MG63 (cell line): ENCODE data around the gene TAF1D. TPM values are rescaled to one million over a fixed set of nuclear protein-coding genes. Genes with fewer than 3 reads are reported as not detected.
"Not testable (repeated sequence)": the region's sequence is repeated elsewhere in the genome, so short reads cannot be mapped to it uniquely, and the experiment has no call there.

Source experiments
- DNase-seq: peaks from one replicate; pipeline ENCODE4 v3.0.0-alpha.2; 2020
- H3K27me3 ChIP-seq: fragments of 250-450 bp; sonication (Bioruptor Pico); 2 replicates; pipeline ENCODE4 v1.5.1; 2020; ENCODE audit warnings: mild to moderate bottlenecking, moderate library complexity
- H3K36me3 ChIP-seq: fragments of 250-450 bp; sonication (Bioruptor Pico); 2 replicates; pipeline ENCODE4 v1.5.1; 2020; ENCODE audit warnings: mild to moderate bottlenecking, moderate library complexity
- H3K4me3 ChIP-seq: fragments of 250-450 bp; sonication (Bioruptor Pico); 2 replicates; pipeline ENCODE4 v1.5.1; 2020; ENCODE audit warnings: mild to moderate bottlenecking, moderate library complexity
- H3K9me3 ChIP-seq: fragments of 250-450 bp; sonication (Bioruptor Pico); 2 replicates; pipeline ENCODE4 v1.5.1; 2020; ENCODE audit warnings: mild to moderate bottlenecking, moderate library complexity
- total RNA-seq: library from RNA; depleted of rRNA; stranded (reverse); fragments of >200 nt; shearing (Covaris generic); gene quantifications from 2 replicates; pipeline ENCODE4 v1.2.3, GENCODE V29; 2014; ENCODE audit warnings: low replicate concordance

Gene TAF1D
- total RNA-seq, 1 experiment from 2014 or later = 92.0 TPM

- peaks cover 23% of the 10 kb centered on the region for H3K36me3 ChIP-seq
- DNase-seq = no peak
- H3K4me3 ChIP-seq = no peak overlapping the region
- no peaks in the 10 kb centered on the region for H3K9me3 ChIP-seq
- H3K27me3 ChIP-seq = no peaks in the 10 kb centered on the region
Observed at GRCh38 chr11:93757924-93758865, 16.9 kb upstream of the TAF1D start.

DNA sequence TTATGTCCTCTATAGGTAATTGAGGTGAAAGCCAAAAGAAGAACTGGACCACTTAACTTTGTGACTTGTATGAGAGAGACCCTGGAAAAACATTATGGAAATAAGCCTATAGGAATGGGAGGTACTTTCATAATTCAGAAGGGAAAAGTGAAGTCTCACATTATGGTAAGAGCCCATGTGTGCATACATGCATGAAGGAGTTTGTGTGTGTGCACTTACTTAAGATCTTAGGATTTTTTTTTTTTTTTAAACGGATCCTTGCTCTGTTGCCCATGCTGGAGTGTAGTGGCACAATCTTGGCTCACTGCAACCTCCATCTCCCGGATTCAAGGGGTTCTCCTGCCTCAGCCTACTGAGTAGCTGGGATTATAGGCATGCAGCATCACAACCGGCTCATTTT, 16.0 kb upstream of the TAF1D start:
- H3K27me3 ChIP-seq = no peaks in the 10 kb centered on the region
- H3K4me3 ChIP-seq = no peak overlapping the region
- no peaks in the 10 kb centered on the region for H3K9me3 ChIP-seq
- H3K36me3 ChIP-seq = peaks cover 23% of the 10 kb centered on the region
- no peak for DNase-seq

DNA sequence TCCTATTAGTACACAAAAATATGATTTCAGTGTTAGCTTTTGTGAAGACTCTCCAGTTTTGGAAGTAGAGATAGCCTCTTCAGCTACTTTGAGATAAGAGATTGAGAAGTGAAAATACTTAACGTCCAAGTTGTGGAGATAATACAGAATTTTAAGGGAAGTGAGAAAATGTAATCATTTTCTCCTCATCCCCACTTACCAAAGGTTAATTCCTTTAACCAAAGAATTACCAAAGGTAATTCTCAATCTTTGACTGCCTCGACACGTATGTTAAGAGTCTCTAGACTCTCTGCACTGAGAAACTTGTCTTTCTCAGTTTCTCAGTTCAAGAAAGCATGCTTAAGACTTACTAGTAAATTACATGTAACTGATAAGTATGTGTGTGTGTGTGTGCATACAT, 15.5 kb upstream of the TAF1D start:
- Histone ChIP-seq H3K36me3 (peaks cover 23% of the 10 kb centered on the region), H3K4me3 (no peak overlapping the region), H3K9me3 (no peaks in the 10 kb centered on the region), H3K27me3 (no peaks in the 10 kb centered on the region)
- no peak for DNase-seq

- Histone ChIP-seq H3K36me3 (peaks cover 14% of the 10 kb centered on the region), H3K4me3 (no peak overlapping the region), H3K27me3 (no peaks in the 10 kb centered on the region), H3K9me3 (no peaks in the 10 kb centered on the region)
- no peak for DNase-seq
Observed at GRCh38 chr11:93753241-93753640, 11.9 kb upstream of the TAF1D start.

DNA sequence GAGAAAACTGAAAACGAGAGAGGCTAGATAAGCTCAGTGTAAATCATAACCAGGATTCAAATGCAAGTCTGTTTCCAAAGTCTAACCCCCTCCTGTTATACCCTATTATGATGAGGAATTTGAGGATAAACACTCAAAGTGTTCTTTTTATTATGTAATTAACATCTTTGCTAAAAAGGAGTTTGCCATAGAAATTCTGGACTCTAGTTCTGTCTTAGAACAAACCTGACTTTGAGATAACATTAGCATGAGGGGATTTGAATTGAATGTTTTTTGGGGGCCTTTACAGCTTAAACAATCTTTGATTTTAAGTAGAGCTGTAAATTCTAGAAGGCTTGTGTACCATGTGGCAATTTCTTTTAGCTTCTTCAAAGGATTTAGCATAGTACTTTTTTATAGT, 9.7 kb upstream of the TAF1D start:
- peaks cover 12% of the 10 kb centered on the region for H3K36me3 ChIP-seq
- DNase-seq = no peak
- H3K27me3 ChIP-seq = no peaks in the 10 kb centered on the region
- no peak overlapping the region for H3K4me3 ChIP-seq
- no peaks in the 10 kb centered on the region for H3K9me3 ChIP-seq

GRCh38 chr11:93747122-93747521, 5.8 kb upstream of the TAF1D start:
- no peak for DNase-seq
- Histone ChIP-seq H3K27me3 (no peaks in the 10 kb centered on the region), H3K9me3 (no peaks in the 10 kb centered on the region), H3K4me3 (no peak overlapping the region), H3K36me3 (no peaks in the 10 kb centered on the region; the same call in 1 of the 2 replicates)

GRCh38 chr11:93746101-93746500, 4.8 kb upstream of the TAF1D start:
- no peaks in the 10 kb centered on the region for H3K27me3 ChIP-seq
- no peak for DNase-seq
- peaks cover under 1% of the 10 kb centered on the region; the same call in 1 of the 2 replicates for H3K36me3 ChIP-seq
- H3K4me3 ChIP-seq = no peak overlapping the region
- H3K9me3 ChIP-seq = no peaks in the 10 kb centered on the region

DNA sequence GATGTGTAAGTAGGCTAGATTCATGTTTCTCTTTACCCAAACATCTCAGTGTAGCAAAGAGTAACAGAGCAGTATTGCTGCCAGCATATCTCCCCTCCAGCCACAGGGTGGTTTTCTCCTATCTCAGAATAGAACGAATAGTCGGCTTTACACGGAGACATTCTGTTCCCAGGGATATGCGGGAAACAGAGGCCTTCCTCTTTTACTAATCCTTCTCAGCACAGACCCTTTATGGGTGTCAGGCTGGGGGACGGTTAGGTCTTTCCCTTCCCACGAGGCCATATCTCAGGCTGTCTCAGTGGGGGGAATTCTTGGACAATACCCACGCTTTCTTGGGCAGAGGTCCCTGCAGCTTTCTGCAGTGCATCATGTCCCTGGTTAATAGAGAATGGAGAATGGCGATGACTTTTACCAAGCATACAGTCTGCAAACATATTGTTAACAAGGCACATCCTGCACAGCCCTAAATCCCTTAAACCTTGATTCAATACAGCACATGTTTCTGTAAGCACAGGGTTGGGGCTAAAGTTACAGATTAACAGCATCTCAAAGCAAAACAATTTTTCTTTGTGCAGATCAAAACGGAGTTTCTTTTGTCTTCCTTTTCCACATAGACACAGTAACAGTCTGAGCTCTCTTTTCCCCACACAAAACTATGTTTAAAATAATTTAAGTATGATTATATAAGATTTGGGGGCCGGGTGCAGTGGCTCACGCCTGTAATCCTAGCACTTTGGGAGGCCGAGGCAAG, 3.9 kb upstream of the TAF1D start:
- H3K4me3 ChIP-seq, H3K27me3 ChIP-seq, H3K9me3 ChIP-seq, DNase-seq: not testable (repeated sequence)
- peaks cover 10% of the 10 kb centered on the region for H3K36me3 ChIP-seq

GRCh38 chr11:93744669-93745004, 3.3 kb upstream of the TAF1D start:
- no peaks in the 10 kb centered on the region; the same call in 1 of the 2 replicates for H3K9me3 ChIP-seq
- H3K27me3 ChIP-seq = no peaks in the 10 kb centered on the region
- no peak for DNase-seq
- H3K4me3 ChIP-seq = no peak overlapping the region
- H3K36me3 ChIP-seq = peaks cover 16% of the 10 kb centered on the region

- H3K27me3 ChIP-seq = no peaks in the 10 kb centered on the region
- H3K4me3 ChIP-seq = no peak overlapping the region
- no peak for DNase-seq
- no peaks in the 10 kb centered on the region; the same call in 1 of the 2 replicates for H3K9me3 ChIP-seq
- peaks cover 29% of the 10 kb centered on the region for H3K36me3 ChIP-seq
Observed at GRCh38 chr11:93743291-93743690, 2.0 kb upstream of the TAF1D start.

DNA sequence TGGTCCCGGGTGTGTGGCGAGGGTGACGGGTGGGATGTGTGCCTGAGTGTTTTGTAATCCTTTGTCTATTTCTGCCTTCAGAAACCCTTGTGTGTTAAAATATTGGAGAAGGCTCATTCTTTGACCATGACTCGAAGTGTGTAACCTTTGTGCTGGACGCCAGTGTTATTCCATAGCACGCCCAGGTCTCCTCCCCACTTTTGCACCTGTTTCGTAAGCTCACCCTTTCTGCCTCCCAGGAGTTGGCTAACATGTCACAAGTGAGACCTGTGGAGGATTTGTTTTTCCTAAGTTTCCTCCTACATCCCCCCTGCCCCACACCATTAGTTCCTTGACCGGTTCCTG, 559 bp upstream of the TAF1D start:
- H3K4me3 ChIP-seq = peak overlapping the region; percentile 99
- DNase-seq = no peak
- H3K27me3 ChIP-seq = no peaks in the 10 kb centered on the region
- no peaks in the 10 kb centered on the region; the same call in 1 of the 2 replicates for H3K9me3 ChIP-seq
- H3K36me3 ChIP-seq = peaks cover 43% of the 10 kb centered on the region

- H3K36me3 ChIP-seq = peaks cover 55% of the 10 kb centered on the region
- no peaks in the 10 kb centered on the region for H3K27me3 ChIP-seq
- H3K4me3 ChIP-seq = peak overlapping the region; percentile 99
- H3K9me3 ChIP-seq = no peaks in the 10 kb centered on the region; the same call in 1 of the 2 replicates
- peak; percentile 69 for DNase-seq
Observed at GRCh38 chr11:93740730-93741093, 583 bp downstream of the TAF1D start.

GRCh38 chr11:93740031-93740729, 1.1 kb downstream of the TAF1D start:
- H3K9me3 ChIP-seq = no peaks in the 10 kb centered on the region; the same call in 1 of the 2 replicates
- H3K4me3 ChIP-seq = peak overlapping the region; percentile 99
- no peaks in the 10 kb centered on the region for H3K27me3 ChIP-seq
- H3K36me3 ChIP-seq = peaks cover 60% of the 10 kb centered on the region
- peak; percentile 26 for DNase-seq

- no peak for DNase-seq
- H3K4me3 ChIP-seq = peak overlapping the region; percentile 99
- peaks cover 75% of the 10 kb centered on the region for H3K36me3 ChIP-seq
- no peaks in the 10 kb centered on the region; the same call in 1 of the 2 replicates for H3K9me3 ChIP-seq
- no peaks in the 10 kb centered on the region for H3K27me3 ChIP-seq
Observed at GRCh38 chr11:93738647-93739081, 2.6 kb downstream of the TAF1D start.

- H3K36me3 ChIP-seq = peaks cover 80% of the 10 kb centered on the region
- no peaks in the 10 kb centered on the region; the same call in 1 of the 2 replicates for H3K9me3 ChIP-seq
- H3K27me3 ChIP-seq = no peaks in the 10 kb centered on the region
- no peak for DNase-seq
- H3K4me3 ChIP-seq = peak overlapping the region; percentile 99
Observed at GRCh38 chr11:93737904-93738612, 3.2 kb downstream of the TAF1D start.

DNA sequence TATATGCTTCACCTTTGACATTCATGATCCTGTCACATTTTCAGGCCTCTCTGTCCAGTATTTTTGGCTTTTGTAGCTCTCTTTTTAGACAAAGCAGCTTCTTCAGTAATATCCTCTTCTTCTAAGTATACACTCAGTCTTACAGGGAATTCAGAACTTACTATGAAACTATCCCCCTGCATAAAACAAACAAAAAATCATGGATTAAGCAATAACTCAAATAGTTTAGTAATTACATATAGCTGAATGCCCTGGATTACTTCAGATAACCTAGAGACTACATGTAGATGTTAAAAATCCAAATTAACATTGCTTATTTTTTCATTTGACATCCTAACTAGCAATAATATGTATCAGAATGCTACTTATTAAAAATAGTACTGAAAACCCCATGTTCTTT, 5.2 kb downstream of the TAF1D start:
- Histone ChIP-seq H3K4me3 (peak overlapping the region; percentile 99), H3K9me3 (no peaks in the 10 kb centered on the region; the same call in 1 of the 2 replicates), H3K27me3 (no peaks in the 10 kb centered on the region), H3K36me3 (peaks cover 99% of the 10 kb centered on the region)
- DNase-seq = no peak
